Measurements from ENCODE around the gene CELA3B.
"Not testable (repeated sequence)": the region's sequence is repeated elsewhere in the genome, so short reads cannot be mapped to it uniquely, and the experiment has no call there.

Gene CELA3B

DNA sequence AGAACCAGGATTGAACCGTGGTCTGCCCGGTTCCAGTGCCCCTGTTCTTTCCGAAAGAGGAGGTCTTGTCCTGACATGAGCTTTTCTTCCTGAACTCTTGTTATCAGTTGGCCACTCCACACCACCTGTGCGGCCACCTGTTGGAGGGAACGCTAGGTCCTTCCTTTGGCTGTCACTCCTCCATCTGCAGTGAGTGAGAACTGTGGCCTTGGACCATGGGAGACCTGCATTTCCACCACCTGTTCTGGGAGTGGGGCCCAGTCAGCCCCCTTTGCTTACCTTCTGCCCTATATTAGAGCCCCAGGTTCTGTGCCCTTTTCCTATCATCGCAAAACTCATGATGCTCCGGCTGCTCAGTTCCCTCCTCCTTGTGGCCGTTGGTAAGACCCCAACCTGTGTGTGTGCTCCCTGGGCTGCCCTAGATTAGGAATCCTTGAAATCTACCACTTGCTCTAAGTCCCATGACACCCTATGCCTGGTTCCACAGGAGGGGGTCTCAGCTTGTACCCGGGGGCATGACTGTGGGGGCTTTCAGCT, at the start of gene CELA3B:
CELA3B (plus strand) TSS at position 320 of the 537 bp plus-strand sequence; CDS start at position 338, 18 bp downstream.
- DNase-seq (ENCODE audit: low read depth in 2 of 2) = not testable (repeated sequence)

DNA sequence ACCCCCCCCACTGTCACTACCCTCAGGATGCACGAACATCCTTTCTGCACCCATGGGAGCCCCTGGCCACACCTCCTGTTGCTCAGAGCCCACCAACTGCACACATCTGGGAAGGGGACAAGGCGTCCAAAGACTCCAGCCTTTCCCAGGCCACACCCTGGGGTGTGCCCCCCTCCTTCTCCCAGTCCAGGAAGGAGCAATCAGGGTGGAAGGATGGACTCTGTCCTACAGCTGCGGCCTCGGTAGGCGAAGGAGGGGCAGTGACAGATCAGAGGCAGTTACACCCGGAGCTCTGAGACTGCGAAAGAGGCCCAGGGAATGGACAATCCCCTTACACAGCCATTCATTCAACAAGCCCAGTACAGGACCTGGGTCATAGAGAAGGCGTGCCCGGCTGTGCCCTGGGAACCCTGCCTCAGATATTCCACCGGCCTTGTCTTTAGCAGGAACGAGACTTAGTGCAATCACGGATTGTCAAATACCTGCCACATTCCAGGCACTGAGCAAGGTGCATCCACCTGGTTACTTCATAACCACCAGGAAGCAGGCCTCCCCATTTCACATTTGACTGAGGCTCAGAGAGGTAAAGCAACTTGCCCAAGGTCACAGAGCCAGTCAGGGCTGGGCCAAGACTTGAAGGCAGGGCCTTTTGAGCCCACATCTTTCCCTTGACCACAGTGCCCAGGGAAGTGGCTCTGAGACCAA, 49.1 kb upstream of the CELA3B start:
- no peak for DNase-seq (ENCODE audit: low read depth in 2 of 2)

DNA sequence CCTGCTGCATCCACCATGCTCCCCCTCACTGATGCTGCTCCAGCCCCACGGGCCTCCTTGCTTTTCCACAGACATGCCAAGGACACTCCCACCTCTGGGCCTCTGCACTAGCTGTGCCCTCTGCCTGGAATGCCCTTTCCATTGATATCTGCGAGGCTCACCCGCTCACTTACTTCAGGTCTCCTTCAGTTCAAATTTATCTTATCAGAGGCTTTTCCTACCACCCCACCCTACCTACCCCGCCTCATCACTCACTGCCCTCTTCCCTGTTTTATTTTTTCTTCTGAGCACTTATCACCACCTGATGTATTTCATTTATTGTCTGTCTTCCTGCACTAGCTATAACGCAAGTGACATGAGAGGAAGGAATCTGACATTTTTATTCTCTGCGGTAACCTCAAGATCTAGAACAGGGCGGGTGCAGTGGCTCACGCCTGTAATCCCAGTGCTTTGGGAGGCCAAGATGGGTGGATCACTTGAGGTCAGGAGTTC, 46.7 kb upstream of the CELA3B start:
- no peak for DNase-seq (ENCODE audit: low read depth in 2 of 2)

DNA sequence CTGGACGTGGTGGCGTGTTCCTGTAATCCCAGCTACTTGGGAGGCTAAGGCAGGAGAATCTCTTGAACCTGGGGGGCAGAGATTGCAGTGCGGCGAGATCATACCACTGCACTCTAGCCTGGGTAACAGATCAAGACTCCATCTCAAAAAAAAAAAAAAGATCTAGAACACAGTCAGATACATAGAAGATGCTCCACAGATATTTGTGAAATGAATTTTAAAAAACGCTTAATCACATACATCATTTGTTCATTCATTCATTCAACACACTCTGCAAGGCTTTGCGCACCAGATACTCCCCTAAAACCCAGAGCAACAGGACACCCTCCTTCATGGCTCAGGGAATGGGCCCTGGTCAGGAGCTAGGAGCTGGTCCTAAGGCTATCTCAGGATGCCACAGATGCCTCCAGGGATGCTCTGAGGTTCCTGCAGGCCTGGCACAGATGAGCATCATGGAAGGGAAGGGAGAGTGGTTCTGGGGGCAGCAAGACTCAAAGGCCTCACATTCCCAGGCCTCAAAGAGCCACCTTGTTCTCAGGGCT, 46.1 kb upstream of the CELA3B start:
- DNase-seq (ENCODE audit: low read depth in 2 of 2) = no peak

- no peak for DNase-seq (ENCODE audit: low read depth in 2 of 2)
Measured at GRCh38 chr1:21931171-21932093, 45.4 kb upstream of the CELA3B start.

DNA sequence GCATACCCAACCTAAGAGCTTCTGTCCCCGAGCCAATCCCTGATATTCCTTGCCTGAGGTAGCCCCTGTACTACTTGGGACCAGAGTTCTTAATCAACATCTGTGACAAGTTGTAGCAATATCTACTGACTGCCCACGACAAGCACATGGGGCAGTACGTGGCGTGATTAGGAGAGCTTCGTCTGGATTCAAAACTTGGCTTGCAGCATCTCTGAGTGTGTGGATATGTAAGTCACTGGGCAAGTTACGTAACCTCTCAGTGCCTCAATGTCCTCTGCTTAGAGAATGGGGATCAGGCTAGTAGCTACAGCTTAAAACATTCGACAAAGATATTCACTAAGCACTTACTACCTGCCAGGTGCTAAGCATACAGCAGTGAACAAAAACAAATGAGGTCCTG, 44.7 kb upstream of the CELA3B start:
- DNase-seq (ENCODE audit: low read depth in 2 of 2) = no peak

DNA sequence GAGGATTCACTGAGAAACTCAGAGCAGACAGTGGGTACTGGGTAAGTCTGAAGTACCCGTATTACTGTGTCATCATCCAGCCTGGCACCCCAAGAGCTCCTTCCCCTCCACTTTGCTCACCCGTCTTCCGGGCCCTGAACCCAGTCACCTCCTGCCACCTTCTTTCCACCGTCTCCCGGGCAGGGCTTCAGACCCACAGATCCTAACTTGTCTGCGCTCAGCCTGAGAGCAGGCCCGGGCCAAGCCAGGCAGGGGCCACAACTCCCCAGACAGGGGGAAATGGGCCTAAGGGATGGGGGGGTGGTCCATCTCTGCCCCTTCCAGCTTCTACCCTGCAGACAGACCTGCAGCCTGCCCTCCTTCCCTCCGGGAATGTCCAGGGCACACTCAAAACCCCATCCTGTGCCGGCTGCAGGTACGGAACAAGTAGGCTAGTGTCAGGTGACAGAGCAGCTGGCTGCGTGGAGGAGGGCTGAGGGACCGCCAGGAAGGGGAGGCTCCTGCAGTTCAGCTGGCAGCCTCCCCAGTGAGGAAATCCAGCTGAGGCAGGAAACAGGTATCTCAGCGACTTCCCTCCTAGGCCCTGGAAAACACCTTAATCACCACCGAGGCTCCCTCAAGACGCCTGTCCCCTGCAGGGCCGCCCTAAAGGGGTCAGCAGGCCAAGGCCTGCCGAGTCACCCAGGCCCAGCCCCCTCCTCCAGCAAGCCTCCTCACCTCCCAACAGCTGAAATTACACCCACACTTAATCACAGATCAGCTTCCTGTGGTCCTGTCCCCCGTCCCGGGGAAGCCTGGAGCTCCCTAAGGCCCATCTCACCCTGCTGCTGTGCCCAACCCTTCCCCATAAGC, 43.2 kb upstream of the CELA3B start:
- DNase-seq (ENCODE audit: low read depth in 2 of 2) = no peak

DNA sequence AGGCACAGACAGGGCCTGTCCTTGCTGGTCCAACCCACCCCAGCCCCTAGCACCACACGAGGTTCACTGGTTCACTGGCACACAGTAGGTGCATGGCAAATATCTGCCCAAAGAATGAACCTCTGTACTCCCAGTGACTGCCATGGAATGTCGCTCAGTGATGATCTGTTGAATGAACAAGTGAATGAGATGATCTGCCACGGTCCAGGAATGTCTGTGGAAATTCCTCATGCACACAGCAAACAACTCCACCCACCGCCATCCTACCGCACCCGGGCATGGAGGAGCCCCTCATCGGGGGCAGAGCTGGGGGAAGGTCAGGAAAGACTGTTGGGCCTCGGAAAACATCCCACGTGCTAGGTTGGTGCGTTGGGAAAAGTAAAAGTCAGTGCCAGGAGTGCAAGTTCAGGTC, 41.4 kb upstream of the CELA3B start:
- no peak for DNase-seq (ENCODE audit: low read depth in 2 of 2)

DNA sequence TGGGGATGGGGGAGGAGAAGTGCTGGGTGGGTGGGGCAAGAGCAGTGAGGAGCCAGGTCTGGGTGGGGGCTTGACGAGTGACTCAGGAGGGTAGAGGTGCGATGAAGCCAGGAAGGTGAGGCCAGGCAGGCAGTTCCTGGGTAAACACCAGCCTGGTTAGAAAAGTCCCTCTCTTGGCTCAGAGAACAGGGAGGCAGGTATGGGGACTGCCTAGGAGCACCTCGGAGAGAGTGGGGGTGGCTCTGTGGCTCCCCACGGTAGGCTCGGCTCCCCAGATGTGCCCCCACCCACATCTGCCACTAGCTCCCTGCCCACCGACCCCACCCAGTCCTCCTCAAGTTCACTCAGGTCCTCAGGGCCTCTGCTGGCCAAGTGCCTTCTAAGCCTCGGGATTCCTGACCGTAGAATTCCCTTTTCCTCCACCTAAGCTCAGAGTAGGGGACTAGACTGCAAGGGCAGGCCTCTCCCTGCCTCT, 40.9 kb upstream of the CELA3B start:
- no peak for DNase-seq (ENCODE audit: low read depth in 2 of 2)

- DNase-seq (ENCODE audit: low read depth in 2 of 2) = no peak
Measured at GRCh38 chr1:21936366-21937031, 40.3 kb upstream of the CELA3B start.

- no peak for DNase-seq (ENCODE audit: low read depth in 2 of 2)
Measured at GRCh38 chr1:21937034-21937371, 39.8 kb upstream of the CELA3B start, which contains the start of gene HSPG2. TSS of gene HSPG2 (minus strand) at chr1:21937310. CDS start at chr1:21937217, 93 bp downstream.

- DNase-seq (ENCODE audit: low read depth in 2 of 2) = peak; percentile 31 to 51
Measured at GRCh38 chr1:21937372-21938121, 39.3 kb upstream of the CELA3B start.

DNA sequence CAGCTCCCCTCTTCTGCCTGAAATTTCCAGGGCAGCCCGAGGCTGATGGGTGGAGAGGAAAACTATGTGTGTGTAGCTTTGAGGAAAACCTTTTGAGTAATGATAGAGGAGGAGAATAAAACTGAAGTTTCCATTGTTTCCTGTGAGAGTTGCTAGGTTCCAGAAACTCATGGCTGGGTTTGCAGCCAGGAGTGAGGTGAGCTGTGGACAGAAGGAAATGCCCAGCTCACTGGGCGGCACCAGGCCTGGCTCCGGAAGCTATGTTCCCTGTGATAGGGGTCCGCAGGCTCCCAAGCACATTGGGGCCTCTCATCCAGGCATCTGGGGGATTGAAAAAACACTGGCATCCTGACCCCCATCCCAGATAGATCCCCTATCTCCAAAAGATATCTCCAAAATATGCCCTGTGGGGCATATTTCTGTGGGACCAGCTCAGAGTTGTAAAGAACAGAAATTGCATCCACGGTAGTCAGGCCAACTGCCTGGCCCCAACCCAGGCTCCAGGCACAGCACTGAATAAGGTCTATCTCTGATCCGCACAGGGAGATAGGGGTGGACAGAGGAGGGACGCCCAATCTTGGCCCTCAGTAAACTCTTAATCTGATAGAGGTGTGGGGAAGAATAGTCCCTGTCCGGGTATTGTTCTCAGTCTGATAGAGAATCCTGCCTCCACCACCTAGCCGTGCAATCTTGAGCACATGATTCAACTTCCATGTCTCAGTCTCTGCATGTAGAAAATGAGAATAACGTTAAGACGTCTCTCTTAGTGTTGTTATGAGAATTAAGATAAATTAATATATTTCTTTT, 37.9 kb upstream of the CELA3B start:
- no peak for DNase-seq (ENCODE audit: low read depth in 2 of 2)

DNA sequence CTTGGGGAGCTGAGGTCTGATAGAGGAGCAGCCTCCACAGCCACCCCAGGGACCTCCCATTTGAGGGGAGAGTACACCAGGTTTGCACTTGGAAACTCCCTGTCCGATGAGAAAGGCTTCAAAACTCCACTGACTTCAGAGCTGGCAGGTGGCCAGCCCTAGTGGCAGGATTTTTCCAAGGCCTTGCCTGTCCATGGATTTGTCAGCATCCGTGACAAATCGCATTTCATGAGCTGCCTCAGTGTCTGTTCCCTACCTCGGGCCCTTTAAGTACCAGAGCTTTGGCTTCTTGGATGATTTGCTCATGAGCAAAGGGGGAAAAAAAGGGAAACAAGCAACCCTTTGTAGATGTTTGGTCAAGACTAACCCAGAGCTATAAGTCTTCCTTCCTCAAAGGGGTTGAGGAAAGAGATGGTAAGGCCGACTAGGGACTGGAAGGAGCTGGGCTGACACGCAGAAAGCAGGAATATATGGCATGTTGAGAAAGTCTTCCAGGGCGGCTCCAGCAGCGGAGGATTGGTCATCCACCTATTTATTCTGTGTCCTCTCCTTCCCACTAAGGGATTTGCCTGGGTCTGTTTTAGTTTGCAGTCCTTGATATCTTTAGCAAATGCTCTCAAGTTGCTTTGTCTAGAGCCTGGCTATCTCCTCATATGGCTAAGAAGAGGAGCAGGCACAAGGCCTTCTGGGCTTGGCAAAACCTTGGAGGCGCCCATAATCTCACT, 37.0 kb upstream of the CELA3B start:
- no peak for DNase-seq (ENCODE audit: low read depth in 2 of 2)

DNA sequence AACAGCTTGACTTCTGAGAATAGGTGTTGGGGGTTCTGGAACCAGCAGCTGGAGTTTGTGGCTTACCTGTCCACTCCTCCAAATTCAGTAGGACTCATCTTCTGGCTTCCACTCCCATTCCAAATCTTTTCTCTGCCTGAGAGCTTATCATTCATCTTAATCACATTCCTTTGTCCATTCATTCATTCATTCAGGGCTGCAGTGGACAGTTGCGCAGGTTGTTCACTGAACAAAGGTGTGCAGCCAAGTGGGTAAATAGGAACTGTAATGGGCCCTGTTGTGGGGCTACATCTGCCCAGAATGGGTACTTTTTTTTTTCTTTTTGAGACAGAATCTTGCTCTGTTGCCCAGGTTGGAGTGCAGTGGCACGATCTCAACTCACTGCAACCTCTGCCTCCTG, 36.3 kb upstream of the CELA3B start:
- DNase-seq (ENCODE audit: low read depth in 2 of 2) = no peak

DNA sequence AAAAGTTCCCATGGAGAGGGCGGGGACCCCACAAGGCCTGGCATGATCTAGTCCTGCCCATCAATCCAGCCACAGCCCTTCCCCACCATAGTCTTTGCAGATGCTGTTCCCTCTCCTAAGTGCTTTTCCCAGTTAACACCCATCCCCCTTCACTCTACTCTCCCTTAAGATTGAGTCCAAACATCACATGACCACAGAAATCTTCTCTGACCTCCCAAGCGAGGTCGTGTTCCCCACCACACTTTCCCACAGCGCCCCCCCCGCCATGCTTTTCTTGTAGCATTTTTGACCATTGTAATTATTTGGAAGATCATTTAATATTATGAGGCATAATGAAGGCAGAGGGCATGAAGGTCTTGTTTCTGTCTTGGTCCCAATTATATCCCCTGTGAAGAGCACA, 35.5 kb upstream of the CELA3B start:
- DNase-seq (ENCODE audit: low read depth in 2 of 2) = no peak

DNA sequence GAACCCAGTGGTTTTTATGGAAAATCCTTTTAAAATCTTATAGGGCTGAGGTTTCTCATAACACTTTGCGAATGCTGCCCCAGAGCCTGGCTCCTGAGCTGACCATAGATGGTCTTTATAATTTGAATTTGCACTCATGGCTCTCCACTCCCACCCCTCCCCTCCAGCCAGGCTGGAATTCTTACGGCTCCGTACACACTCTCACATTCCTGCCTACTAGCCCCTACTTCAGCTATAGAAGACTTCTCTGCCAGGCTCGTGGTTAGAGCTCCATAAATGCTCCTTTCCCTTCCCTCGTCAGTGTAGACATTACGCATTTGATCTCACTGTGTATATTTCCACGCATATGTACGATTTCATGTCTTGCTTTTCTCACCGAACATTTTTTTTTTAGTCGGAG, 34.4 kb upstream of the CELA3B start:
- no peak for DNase-seq (ENCODE audit: low read depth in 2 of 2)

DNA sequence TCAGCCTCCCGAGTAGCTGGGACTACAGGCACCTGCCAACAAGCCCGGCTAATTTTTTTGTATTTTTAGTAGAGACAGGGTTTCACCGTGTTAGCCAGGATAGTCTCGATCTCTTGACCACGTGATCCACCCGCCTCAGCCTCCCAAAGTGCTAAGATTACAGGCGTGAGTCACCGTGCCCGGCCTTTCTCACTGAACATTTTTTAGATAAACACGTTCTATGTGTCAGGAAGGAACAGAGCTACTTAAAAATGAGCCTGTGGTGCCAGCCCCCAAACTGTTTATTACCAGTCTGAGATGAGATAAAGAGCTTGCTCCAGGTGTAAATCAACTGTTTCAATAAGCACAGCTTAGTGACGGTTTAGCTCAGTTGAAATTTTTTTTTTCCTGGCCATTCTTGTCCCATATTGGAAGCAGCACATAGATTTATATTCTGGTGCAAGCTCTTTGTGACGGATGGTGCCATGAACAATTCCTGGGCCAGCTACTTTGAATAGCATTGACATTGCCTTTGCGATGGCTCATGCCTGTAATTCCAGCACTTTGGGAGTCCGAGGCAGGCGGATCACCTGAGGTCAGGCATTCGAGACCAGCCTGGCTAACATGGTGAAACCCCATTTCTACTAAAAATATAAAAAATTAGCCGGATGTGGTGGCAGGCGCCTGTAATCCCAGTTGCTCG, 33.7 kb upstream of the CELA3B start:
- DNase-seq (ENCODE audit: low read depth in 2 of 2) = not testable (repeated sequence)
